Measurements from ENCODE around the gene ICA1. TPM values are rescaled to one million over a fixed set of nuclear protein-coding genes. Genes with fewer than 3 reads are reported as not detected.

ICA1 gene
- total and polyA plus RNA-seq, 2 experiments from 2014 or later, result 45.2 to 83.7 TPM

GRCh38 chr7:8228068-8228467 lies 33.9 kb downstream of the ICA1 start (continued):
- TF ChIP-seq CTCF (conservative IDR thresholded peaks at IDR 0.05; ENCODE audit: low read depth in 2 of 2) (no peak), REST (IDR thresholded peaks at IDR 0.05; ENCODE audit: unreplicated experiment) (no peak), POLR2AphosphoS5 (IDR thresholded peaks at IDR 0.05; ENCODE audit: low read depth) (no peak), CREB1 (CRISPR knock-in tag; IDR thresholded peaks at IDR 0.05; ENCODE audit: low read depth) (no peak), ZNF331 (CRISPR knock-in tag; IDR thresholded peaks at IDR 0.05; ENCODE audit: low read depth) (no peak), NANOG (IDR thresholded peaks at IDR 0.05; ENCODE audit: borderline replicate concordance) (no peak), STAT1 (IDR thresholded peaks at IDR 0.05; ENCODE audit: unreplicated experiment) (no peak)

GRCh38 chr7:8227261-8227660 lies 34.7 kb downstream of the ICA1 start:
- H3K27ac Mint-ChIP-seq, result no peak overlapping the region

More at GRCh38 chr7:8227261-8227660, 34.7 kb downstream of the ICA1 start:
- Mint-ChIP-seq H3K27me3 (ENCODE audit: insufficient read depth, low read depth, poor library complexity) (peaks cover 5% of the 10 kb centered on the region), H3K9me3 (no peaks in the 10 kb centered on the region), H3K4me3 (no peak overlapping the region), H3K36me3 (ENCODE audit: low read depth) (peaks cover 7% of the 10 kb centered on the region; the same call in 2 of the 3 replicates), H3K4me1 (peaks cover 13% of the 10 kb centered on the region)
- no peak for ATAC-seq
- no peak overlapping the region for H3K4me2 ChIP-seq
- H3K4me1 ChIP-seq (ENCODE audit: insufficient read depth), result peaks cover 6% of the 10 kb centered on the region; the same call in 1 of the 2 replicates
- no peaks in the 10 kb centered on the region for H3K27me3 ChIP-seq (ENCODE audit: insufficient read depth)
- no peak overlapping the region for H3K27ac ChIP-seq (ENCODE audit: low read depth)
- H3K36me3 ChIP-seq (ENCODE audit: insufficient read depth), result no peaks in the 10 kb centered on the region; the same call in 1 of the 2 replicates
- H3K9me2 ChIP-seq (ENCODE audit: insufficient read depth), result no peaks in the 10 kb centered on the region
- TF ChIP-seq REST (IDR thresholded peaks at IDR 0.05; ENCODE audit: unreplicated experiment), result no peak
- no peak for TF ChIP-seq ETS1 (IDR thresholded peaks at IDR 0.05)
- no peak for TF ChIP-seq POLR2AphosphoS5 (IDR thresholded peaks at IDR 0.05; ENCODE audit: low read depth)
- no peak for TF ChIP-seq EZH2 (IDR thresholded peaks at IDR 0.05; ENCODE audit: low read depth, unreplicated experiment)
- TF ChIP-seq CREB1 (CRISPR knock-in tag; IDR thresholded peaks at IDR 0.05; ENCODE audit: low read depth), result no peak
- H4K20me1 ChIP-seq (replicated peaks; ENCODE audit: insufficient read depth), result no peaks in the 10 kb centered on the region
- no peak overlapping the region for H3K4me3 ChIP-seq
- no peaks in the 10 kb centered on the region for H3F3A ChIP-seq (replicated peaks; ENCODE audit: low read depth)
- DNase-seq (ENCODE audit: low spot score), result no peak
- no peaks in the 10 kb centered on the region for H3K79me2 ChIP-seq (replicated peaks; ENCODE audit: insufficient read depth)
- H2AFZ ChIP-seq, result no peak overlapping the region
